ENCODE measurements around the gene PDYN. TPM values are rescaled to one million over a fixed set of nuclear protein-coding genes. Genes with fewer than 3 reads are reported as not detected.

The PDYN gene
- total and polyA plus RNA-seq, 9 of the 15 experiments (the other 6 are each of a cell fraction or from before 2014, with no cell fraction given) = not detected

DNA sequence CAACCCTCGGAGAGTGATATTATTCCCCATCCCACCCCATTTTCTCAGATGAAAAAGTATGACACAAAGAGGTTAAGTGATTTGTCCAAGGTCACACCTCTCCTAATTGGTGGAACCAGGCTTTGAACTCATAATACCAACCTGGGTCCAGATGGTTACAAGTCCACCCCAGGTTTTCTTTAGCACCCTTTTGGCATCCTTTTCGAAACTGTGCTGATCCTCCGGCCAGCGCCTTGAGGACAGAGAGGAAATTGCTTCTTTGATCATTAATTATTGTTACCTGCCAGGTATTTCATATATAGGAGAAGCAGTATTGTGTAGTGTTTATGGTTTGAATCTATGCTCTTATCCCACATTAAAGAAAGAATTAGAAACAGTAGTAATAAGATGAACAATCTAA lies 29.3 kb upstream of the PDYN start:
- FAIRE-seq = no peak
- Histone ChIP-seq H3K9me1 (ENCODE audit: control insufficient read depth, insufficient read depth, low read length) (no peaks in the 10 kb centered on the region), H4K20me1 (replicated peaks; ENCODE audit: control insufficient read depth, insufficient read depth, low read length) (no peaks in the 10 kb centered on the region), H3K36me3 (ENCODE audit: control insufficient read depth, insufficient read depth, low read length) (no peaks in the 10 kb centered on the region), H2AFZ (ENCODE audit: low read depth, low read length) (no peak overlapping the region), H3K9me3 (replicated peaks; ENCODE audit: control insufficient read depth, insufficient read depth, low read depth, low read length) (no peaks in the 10 kb centered on the region), H3K27me3 (ENCODE audit: control insufficient read depth in 2 of 2, insufficient read depth in 2 of 2, low read length in 2 of 2) (no peaks in the 10 kb centered on the region; a peak in 1 of 5 replicates), H3K4me2 (ENCODE audit: insufficient read depth, low read length) (no peak overlapping the region), H3K9ac (ENCODE audit: insufficient read depth in 1 of 2, low read depth in 2 of 2, low read length in 2 of 2) (no peak overlapping the region), H3K27ac (ENCODE audit: extremely low read depth, low read depth, low read length) (no peak overlapping the region), H3K4me3 (no peak overlapping the region), H3K4me1 (replicated peaks in 1 of 2; ENCODE audit: control insufficient read depth in 2 of 2, insufficient read depth in 2 of 2, low read length in 2 of 2) (no peaks in the 10 kb centered on the region), H3K79me2 (ENCODE audit: control insufficient read depth, insufficient read depth, low read length) (no peaks in the 10 kb centered on the region)
- intact Hi-C loops (cut with micrococcal nuclease) (no loop called here), in situ Hi-C loops (cut with MboI) (no loop called here)
- CTCF ChIA-PET (ENCODE audit: low intra/inter-chr PET ratio) = no interaction called here
- peak in 2 of 4 experiments; percentile 10 to 11 for DNase-seq (ENCODE audit: extremely low read depth in 1 of 4, low spot score in 3 of 4)
- no TSS peak for BruUV-seq (replicated peaks)
- POLR2A ChIA-PET = no interaction called here
- no peak for ATAC-seq
- WGBS (ENCODE audit: insufficient coverage, low coverage, missing lambda C conversion rate) = 2% methylated on average over 4 of the region's 4 CpGs
- no peak for TF ChIP-seq KLF10 (CRISPR knock-in tag; IDR thresholded peaks at IDR 0.05)
- TF ChIP-seq, protein P1, sequence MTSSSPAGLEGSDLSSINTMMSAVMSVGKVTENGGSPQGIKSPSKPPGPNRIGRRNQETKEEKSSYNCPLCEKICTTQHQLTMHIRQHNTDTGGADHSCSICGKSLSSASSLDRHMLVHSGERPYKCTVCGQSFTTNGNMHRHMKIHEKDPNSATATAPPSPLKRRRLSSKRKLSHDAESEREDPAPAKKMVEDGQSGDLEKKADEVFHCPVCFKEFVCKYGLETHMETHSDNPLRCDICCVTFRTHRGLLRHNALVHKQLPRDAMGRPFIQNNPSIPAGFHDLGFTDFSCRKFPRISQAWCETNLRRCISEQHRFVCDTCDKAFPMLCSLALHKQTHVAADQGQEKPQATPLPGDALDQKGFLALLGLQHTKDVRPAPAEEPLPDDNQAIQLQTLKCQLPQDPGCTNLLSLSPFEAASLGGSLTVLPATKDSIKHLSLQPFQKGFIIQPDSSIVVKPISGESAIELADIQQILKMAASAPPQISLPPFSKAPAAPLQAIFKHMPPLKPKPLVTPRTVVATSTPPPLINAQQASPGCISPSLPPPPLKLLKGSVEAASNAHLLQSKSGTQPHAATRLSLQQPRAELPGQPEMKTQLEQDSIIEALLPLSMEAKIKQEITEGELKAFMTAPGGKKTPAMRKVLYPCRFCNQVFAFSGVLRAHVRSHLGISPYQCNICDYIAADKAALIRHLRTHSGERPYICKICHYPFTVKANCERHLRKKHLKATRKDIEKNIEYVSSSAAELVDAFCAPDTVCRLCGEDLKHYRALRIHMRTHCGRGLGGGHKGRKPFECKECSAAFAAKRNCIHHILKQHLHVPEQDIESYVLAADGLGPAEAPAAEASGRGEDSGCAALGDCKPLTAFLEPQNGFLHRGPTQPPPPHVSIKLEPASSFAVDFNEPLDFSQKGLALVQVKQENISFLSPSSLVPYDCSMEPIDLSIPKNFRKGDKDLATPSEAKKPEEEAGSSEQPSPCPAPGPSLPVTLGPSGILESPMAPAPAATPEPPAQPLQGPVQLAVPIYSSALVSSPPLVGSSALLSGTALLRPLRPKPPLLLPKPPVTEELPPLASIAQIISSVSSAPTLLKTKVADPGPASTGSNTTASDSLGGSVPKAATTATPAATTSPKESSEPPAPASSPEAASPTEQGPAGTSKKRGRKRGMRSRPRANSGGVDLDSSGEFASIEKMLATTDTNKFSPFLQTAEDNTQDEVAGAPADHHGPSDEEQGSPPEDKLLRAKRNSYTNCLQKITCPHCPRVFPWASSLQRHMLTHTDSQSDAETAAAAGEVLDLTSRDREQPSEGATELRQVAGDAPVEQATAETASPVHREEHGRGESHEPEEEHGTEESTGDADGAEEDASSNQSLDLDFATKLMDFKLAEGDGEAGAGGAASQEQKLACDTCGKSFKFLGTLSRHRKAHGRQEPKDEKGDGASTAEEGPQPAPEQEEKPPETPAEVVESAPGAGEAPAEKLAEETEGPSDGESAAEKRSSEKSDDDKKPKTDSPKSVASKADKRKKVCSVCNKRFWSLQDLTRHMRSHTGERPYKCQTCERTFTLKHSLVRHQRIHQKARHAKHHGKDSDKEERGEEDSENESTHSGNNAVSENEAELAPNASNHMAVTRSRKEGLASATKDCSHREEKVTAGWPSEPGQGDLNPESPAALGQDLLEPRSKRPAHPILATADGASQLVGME (CRISPR knock-in tag; IDR thresholded peaks at IDR 0.05) = no peak
- no peak for TF ChIP-seq ZKSCAN3 (CRISPR knock-in tag; IDR thresholded peaks at IDR 0.05)
- no peak for TF ChIP-seq KLF1 (tag; IDR thresholded peaks at IDR 0.05)
- no peak for TF ChIP-seq MCM5 (IDR thresholded peaks at IDR 0.05; ENCODE audit: low read depth)
- TF ChIP-seq CBX2 (IDR thresholded peaks at IDR 0.05; ENCODE audit: insufficient read depth, low read length, poor library complexity, severe bottlenecking) = no peak
- TF ChIP-seq, protein P2, sequence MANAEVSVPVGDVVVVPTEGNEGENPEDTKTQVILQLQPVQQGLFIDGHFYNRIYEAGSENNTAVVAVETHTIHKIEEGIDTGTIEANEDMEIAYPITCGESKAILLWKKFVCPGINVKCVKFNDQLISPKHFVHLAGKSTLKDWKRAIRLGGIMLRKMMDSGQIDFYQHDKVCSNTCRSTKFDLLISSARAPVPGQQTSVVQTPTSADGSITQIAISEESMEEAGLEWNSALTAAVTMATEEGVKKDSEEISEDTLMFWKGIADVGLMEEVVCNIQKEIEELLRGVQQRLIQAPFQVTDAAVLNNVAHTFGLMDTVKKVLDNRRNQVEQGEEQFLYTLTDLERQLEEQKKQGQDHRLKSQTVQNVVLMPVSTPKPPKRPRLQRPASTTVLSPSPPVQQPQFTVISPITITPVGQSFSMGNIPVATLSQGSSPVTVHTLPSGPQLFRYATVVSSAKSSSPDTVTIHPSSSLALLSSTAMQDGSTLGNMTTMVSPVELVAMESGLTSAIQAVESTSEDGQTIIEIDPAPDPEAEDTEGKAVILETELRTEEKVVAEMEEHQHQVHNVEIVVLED (CRISPR knock-in tag; IDR thresholded peaks at IDR 0.05) = no peak
- no peak for TF ChIP-seq GTF2E2 (tag; IDR thresholded peaks at IDR 0.05)

Measured in K562 (cell line).